ENCODE data around the gene IDI2. TPM values are rescaled to one million over a fixed set of nuclear protein-coding genes. Genes with fewer than 3 reads are reported as not detected.
"Not testable (repeated sequence)": the region's sequence is repeated elsewhere in the genome, so short reads cannot be mapped to it uniquely, and the experiment has no call there.

IDI2 gene
- polyA plus RNA-seq, 3 donors, result 0.11 TPM; not detected in 2

DNA sequence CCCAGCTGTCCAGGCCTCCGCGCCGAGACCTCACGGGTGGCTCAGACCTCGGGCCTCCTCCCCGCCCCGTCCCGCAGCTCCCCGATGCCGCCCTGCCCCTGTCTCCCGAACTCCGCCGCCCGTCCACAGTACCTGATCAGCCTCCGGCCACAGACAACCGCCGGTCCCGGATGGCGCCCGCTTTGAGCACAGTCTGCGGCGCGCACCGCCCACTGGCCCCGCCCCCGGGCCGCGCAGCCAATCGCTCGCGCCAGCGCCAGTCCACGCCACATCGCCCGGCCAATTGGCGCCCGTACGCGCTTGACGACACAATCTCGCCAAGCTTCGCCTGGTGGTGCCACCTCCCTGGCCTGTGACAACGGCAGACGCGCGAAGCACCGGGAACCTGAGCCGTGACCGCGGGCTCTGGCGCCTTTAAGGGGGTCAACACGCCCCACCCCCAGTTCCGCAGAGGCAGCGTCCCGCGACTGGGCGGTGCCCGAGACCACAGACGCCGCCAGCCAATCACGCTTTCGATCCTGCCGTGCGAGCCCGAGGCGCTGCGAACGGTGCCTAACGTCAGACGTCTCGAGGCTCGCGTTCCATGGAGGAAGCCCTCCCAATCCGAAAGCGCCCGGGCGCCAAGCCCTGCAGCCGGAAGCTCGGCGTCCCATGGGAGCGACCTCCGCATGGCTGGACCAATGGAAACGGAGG lies 23.2 kb upstream of the IDI2 start, which contains the start of gene IDI1:
Gene IDI1 (minus strand): TSS at position 388 of the 693 bp plus-strand sequence. CDS start 116 bp downstream, at position 272.
- peak; percentile 91 to 98 (median 96) for DNase-seq (ENCODE audit: extremely low read depth in 1 of 11, low read depth in 9 of 11, low spot score in 4 of 11)

DNA sequence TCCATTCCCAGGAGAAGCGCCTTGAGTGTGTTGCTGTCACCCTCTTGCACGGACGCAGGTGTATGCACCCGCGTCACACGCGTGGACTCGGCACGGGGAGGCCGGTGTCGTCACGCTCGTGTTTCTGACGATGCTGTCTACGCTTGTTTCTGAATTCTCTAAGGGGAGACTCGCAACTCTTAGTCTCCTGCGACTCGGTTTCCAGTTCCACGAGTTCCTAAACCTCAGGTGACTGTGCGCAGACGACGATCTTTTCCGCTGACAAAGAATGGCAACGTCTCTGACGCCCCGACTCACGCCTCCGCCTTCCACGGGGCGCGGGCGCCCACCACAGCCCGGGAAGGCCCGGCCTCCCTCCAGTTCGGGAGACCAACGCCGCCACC lies 22.7 kb upstream of the IDI2 start:
- DNase-seq (ENCODE audit: extremely low read depth in 1 of 11, low read depth in 9 of 11, low spot score in 4 of 11), result peak in 3 of 11 donors; percentile 9 to 40 (median 22)

DNA sequence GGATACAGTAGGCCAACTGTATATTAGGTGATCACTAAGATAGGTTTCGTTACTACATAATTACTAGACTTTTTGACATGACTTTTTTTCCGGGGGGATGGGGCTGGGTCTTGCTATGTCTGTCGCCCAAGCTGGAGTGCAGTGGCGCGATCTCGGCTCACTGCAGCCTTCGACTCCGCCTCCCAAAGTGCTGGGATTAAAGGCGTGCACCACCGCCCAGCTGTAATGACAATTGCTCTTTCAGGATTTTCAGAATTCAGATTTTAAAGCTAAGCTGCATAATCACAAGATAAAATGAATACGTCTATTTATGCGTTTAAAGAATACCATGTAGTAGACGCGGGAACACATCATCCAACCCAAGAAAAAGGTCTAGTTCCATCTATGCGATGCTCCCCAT lies 22.3 kb upstream of the IDI2 start:
- peak in 1 of 11 donors; percentile 17 for DNase-seq (ENCODE audit: extremely low read depth in 1 of 11, low read depth in 9 of 11, low spot score in 4 of 11)

DNA sequence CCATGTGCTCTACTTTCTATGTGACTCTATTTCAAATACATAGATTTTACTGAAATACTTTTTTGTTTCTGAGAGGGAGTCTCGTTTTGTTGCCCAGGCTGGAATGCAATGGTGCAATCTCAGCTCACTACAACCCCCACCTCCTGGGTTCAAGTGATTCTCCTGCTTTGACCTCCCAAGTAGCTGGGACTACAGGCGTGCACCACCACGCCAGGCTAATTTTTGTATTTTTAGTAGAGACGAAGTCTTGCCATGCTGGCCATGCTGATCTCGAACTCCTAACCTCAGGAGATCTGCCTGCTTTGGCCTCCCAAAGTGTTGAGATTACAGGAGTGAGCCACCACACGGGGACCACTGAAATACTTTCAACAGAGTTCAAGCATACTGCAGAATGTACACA lies 19.8 kb upstream of the IDI2 start:
- no peak for DNase-seq (ENCODE audit: extremely low read depth in 1 of 11, low read depth in 9 of 11, low spot score in 4 of 11)

DNA sequence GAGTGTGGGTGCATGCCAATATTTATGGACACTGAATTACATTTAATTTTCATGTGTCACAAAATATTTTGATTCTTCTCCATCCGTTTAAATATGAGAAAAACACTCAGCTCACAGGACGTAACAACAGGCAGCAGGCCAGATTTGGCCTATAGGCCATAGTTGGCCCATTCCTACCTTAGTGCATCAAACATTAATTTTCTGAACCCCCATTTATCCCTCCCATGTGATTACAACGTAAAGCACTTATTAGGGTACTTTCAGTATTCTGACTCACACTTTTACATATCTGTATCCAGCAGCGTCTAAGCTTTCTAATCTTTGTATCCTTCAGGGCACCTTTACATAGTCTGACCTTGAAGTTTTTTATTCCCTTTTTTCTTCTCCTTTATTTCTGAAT lies 19.3 kb upstream of the IDI2 start:
- DNase-seq (ENCODE audit: extremely low read depth in 1 of 11, low read depth in 9 of 11, low spot score in 4 of 11), result no peak

DNA sequence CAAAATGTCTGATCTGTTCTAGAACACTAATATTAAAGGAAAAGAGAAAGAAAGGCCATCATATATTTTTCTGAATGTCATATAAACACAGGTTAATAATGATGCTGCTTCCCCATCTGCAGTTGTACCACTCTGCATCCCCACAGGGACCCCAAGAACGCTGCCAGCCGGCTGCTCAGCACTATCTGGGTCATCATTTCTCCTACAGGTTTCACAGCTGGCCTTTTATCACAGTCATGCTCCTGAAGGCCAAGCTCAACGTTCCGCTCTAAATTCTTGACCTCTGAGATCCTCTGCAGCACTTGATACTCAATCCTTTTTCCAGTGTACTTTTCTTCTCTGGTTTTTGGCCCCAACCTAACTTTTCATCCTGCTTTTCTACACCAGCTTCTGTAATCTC lies 18.5 kb upstream of the IDI2 start:
- DNase-seq (ENCODE audit: extremely low read depth in 1 of 11, low read depth in 9 of 11, low spot score in 4 of 11), result no peak

GRCh38 chr10:1043532-1043995 lies 17.9 kb upstream of the IDI2 start:
- DNase-seq (ENCODE audit: extremely low read depth in 1 of 11, low read depth in 9 of 11, low spot score in 4 of 11), result no peak

DNA sequence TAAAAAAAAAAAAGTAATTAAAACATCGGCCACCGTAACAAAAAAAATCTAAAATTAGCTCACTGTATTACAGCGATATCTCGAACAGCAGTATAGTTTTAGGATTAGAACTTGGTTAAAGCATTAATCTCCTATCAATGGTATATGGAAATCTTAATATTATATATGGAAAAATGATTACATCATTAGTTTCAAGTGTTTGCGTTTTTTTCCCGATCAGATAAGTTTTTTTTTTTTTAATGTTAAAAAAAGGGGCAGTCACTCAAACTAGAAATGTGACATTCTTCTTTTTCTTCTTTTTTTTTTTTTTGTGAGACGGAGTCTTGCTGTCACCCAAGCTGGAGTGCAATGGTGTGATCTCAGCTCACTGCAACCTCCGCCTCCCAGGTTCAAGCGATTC lies 15.9 kb upstream of the IDI2 start:
- DNase-seq (ENCODE audit: extremely low read depth in 1 of 11, low read depth in 9 of 11, low spot score in 4 of 11), result no peak

GRCh38 chr10:1040133-1040532 lies 14.5 kb upstream of the IDI2 start:
- DNase-seq (ENCODE audit: extremely low read depth in 1 of 11, low read depth in 9 of 11, low spot score in 4 of 11), result no peak

DNA sequence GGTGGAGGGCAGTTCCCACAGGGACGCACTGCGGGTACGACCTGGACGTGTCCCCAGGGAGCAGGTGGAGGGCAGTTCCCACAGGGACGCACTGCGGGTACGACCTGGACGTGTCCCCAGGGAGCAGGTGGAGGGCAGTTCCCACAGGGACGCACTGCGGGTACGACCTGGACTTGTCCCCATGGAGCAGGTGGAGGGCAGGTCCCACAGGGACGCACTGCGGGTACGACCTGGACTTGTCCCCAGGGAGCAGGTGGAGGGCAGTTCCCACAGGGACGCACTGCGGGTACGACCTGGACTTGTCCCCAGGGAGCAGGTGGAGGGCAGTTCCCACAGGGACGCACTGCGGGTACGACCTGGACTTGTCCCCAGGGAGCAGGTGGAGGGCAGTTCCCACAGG lies 13.1 kb upstream of the IDI2 start:
- DNase-seq (ENCODE audit: extremely low read depth in 1 of 11, low read depth in 9 of 11, low spot score in 4 of 11), result not testable (repeated sequence)

DNA sequence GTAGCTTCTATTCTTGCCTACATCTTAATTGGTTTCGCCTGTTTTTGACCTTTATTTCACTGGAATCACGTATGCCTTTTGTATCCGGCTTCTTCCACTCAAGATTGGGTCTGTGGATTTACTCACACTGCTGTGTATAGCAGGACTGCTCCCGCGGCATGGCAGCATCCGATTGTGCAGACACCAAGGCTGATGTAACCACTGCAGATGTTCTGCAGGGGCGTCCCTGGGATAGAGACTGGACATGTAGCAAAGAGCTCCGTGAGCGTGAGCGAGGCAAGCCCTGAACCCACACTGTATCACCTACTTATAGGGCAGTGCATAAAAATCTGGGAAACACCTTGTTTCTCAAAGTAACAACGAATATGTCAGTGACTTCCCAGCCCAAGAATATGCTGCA lies 11.4 kb upstream of the IDI2 start:
- no peak for DNase-seq (ENCODE audit: extremely low read depth in 1 of 11, low read depth in 9 of 11, low spot score in 4 of 11)

- DNase-seq (ENCODE audit: extremely low read depth in 1 of 11, low read depth in 9 of 11, low spot score in 4 of 11), result no peak
Observed at GRCh38 chr10:1036341-1036791, 10.7 kb upstream of the IDI2 start.

DNA sequence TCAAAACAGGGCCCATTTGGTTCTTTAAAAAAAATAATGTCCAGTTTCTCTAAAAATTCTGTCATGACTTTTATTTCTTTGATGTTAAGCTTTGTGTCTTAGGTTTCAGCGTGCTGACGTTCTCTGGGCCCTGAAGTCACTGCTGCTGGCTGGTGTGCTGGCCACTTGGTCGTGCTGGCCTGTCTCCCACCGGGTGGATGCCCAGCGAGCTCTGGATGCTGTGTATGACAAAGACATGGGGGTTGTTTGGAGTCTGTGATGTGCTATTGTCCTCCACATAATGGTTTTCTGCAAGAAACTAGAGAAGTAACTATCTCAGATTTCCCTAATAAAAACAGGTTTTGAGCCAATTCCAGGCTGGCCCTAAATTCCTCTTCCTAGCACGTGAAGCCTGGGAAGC lies 9.5 kb upstream of the IDI2 start:
- DNase-seq (ENCODE audit: extremely low read depth in 1 of 11, low read depth in 9 of 11, low spot score in 4 of 11), result no peak

- no peak for DNase-seq (ENCODE audit: extremely low read depth in 1 of 11, low read depth in 9 of 11, low spot score in 4 of 11)
Observed at GRCh38 chr10:1034758-1035157, 9.1 kb upstream of the IDI2 start.

- DNase-seq (ENCODE audit: extremely low read depth in 1 of 11, low read depth in 9 of 11, low spot score in 4 of 11), result no peak
Observed at GRCh38 chr10:1033601-1034000, 7.9 kb upstream of the IDI2 start.

DNA sequence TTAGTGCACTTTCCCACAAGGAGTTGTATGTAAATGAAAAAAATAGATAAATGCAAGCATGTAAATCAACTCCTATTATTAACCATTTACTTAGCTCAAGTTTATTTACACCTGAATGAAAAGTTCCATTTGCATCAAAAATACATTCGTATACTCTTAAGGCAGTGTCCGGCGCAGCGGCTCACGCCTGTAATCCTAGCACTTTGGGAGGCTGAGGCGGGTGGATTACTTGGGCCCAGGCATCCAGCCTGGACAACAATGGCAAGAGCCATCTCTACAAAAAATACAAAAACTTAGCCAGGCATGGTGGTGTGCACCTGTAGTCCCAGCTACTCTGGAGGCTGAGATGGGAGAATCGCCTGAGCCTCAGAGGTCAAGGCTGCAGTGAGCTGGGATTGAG lies 4.2 kb upstream of the IDI2 start:
- no peak for DNase-seq (ENCODE audit: extremely low read depth in 1 of 11, low read depth in 9 of 11, low spot score in 4 of 11)

DNA sequence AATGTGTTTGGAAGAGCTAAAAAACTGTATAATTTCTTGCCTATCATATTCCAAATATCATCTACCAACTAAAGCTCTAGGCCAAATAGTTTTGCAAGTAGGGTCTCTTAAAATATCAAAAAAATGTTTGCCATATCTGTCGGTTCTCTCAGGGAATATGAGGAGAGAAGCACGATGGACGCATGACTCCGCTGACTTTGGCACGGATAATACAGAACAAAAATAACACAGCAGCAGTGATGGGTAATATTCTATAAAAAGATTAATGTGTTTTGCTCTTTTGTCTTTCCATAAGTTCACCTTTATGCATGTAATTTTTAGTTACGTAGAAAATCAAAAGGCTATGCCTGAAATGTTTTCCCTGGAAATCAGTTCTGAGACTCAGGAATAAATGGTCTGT lies 919 bp upstream of the IDI2 start:
- DNase-seq (ENCODE audit: extremely low read depth in 1 of 11, low read depth in 9 of 11, low spot score in 4 of 11), result no peak

GRCh38 chr10:1024103-1024502 lies 1.6 kb downstream of the IDI2 start:
- DNase-seq (ENCODE audit: extremely low read depth in 1 of 11, low read depth in 9 of 11, low spot score in 4 of 11), result peak in 1 of 11 donors; percentile 11

DNA sequence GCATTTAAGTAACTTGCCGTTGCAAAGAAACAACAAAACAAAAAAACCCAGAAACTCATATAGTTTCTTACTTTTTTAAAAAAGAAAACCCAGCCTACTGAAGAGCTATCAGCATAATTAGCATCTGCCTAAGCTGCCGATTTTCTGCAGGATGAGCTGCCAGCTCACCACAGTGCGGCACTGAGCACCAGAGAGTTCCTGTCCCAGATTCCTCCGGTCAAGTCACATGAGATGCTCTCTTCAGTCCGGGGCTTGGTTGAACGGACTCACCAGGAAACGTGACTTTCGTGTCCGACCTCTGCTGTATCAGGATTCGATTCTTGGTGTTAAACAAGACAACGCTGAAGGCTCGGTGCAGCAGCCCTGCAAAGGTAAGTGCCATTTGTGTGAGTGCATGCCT lies 3.2 kb downstream of the IDI2 start:
- no peak for DNase-seq (ENCODE audit: extremely low read depth in 1 of 11, low read depth in 9 of 11, low spot score in 4 of 11)

GRCh38 chr10:1020958-1021357 lies 4.7 kb downstream of the IDI2 start:
- no peak for DNase-seq (ENCODE audit: extremely low read depth in 1 of 11, low read depth in 9 of 11, low spot score in 4 of 11)

GRCh38 chr10:1020460-1020859 lies 5.2 kb downstream of the IDI2 start:
- DNase-seq (ENCODE audit: extremely low read depth in 1 of 11, low read depth in 9 of 11, low spot score in 4 of 11), result no peak

All from renal cortex interstitium (tissue), 11 donors.